Loucy (cell line): Measurements from ENCODE around the gene PCDHGA9.

Source experiments
- H2AFZ ChIP-seq: fragments of 200-600 bp; sonication (generic); 2 replicates; pipeline ENCODE4 v1.6.0; 2016; ENCODE audit warnings: antibody characterized with exemption, mild to moderate bottlenecking, low read length, moderate library complexity
- H3F3A ChIP-seq: fragments of 200-600 bp; 2 replicates; pipeline ENCODE4 v1.6.0; 2016; ENCODE audit warnings: antibody characterized with exemption, low read depth, mild to moderate bottlenecking
- H3K27me3 ChIP-seq: fragments of 200-600 bp; sonication (generic); 2 replicates; pipeline ENCODE4 v1.6.1; 2014; ENCODE audit warnings: low read length, mild to moderate bottlenecking; ENCODE audit not compliant: insufficient read depth, poor library complexity, severe bottlenecking
- H3K36me3 ChIP-seq: fragments of 200-600 bp; sonication (generic); 2 replicates; pipeline ENCODE4 v1.6.1; 2016; ENCODE audit warnings: low read length; ENCODE audit not compliant: insufficient read depth
- H3K4me1 ChIP-seq: fragments of 200-600 bp; sonication (generic); 2 replicates; pipeline ENCODE4 v1.5.1; 2014; ENCODE audit warnings: low read length, mild to moderate bottlenecking; ENCODE audit not compliant: insufficient read depth, poor library complexity, severe bottlenecking
- H3K4me2 ChIP-seq: fragments of 200-600 bp; sonication (generic); 2 replicates; pipeline ENCODE4 v1.6.0; 2014; ENCODE audit warnings: antibody characterized with exemption, low read length, low read depth, mild to moderate bottlenecking; ENCODE audit not compliant: poor library complexity, severe bottlenecking
- H3K4me3 ChIP-seq: fragments of 200-600 bp; sonication (generic); 2 replicates; pipeline ENCODE4 v1.5.1; 2014; ENCODE audit warnings: low read length, mild to moderate bottlenecking, mixed read lengths; ENCODE audit not compliant: poor library complexity, severe bottlenecking
- H3K79me2 ChIP-seq: fragments of 200-600 bp; sonication (generic); 2 replicates; pipeline ENCODE4 v1.6.1; 2014; ENCODE audit warnings: low read length; ENCODE audit not compliant: insufficient read depth
- H3K9ac ChIP-seq: fragments of 200-600 bp; sonication (generic); 2 replicates; pipeline ENCODE4 v1.6.0; 2014; ENCODE audit warnings: mild to moderate bottlenecking, low read depth, low read length, moderate library complexity; ENCODE audit not compliant: poor library complexity, severe bottlenecking
- H3K9me2 ChIP-seq: fragments of 200-600 bp; sonication (generic); replicated peaks from 2 replicates; pipeline ENCODE4 v1.6.1; 2016; ENCODE audit warnings: low read depth, low read length, mixed read lengths
- H3K9me3 ChIP-seq: fragments of 200-600 bp; sonication (generic); 2 replicates; pipeline ENCODE4 v1.6.1; 2014; ENCODE audit warnings: mild to moderate bottlenecking, antibody characterized with exemption, low read length, low read depth; ENCODE audit not compliant: insufficient read depth
- H4K20me1 ChIP-seq: fragments of 200-600 bp; sonication (generic); 2 replicates; pipeline ENCODE4 v1.6.0; 2014; ENCODE audit warnings: antibody characterized with exemption, low read length, mild to moderate bottlenecking; ENCODE audit not compliant: insufficient read depth, poor library complexity, severe bottlenecking
- CTCF ChIP-seq: fragments of 200-600 bp; sonication (generic); conservative IDR thresholded peaks from 2 replicates; pipeline ENCODE4 v1.5.1; 2014; ENCODE audit warnings: mild to moderate bottlenecking, antibody characterized with exemption, low read length
- EZH2phosphoT487 ChIP-seq: fragments of 200-600 bp; IDR thresholded peaks from 2 replicates; pipeline ENCODE4 v1.6.1; 2018; ENCODE audit warnings: antibody characterized with exemption, mild to moderate bottlenecking, moderate library complexity, borderline replicate concordance

Gene PCDHGA9

GRCh38 chr5:141388661-141389060, 13.9 kb upstream of the PCDHGA9 start:
- H3K4me1 ChIP-seq: no peaks in the 10 kb centered on the region
- H2AFZ ChIP-seq: no peak overlapping the region
- no peak overlapping the region for H3K9ac ChIP-seq
- H3K79me2 ChIP-seq: no peaks in the 10 kb centered on the region
- no peaks in the 10 kb centered on the region for H3K9me3 ChIP-seq
- H3K4me3 ChIP-seq: no peak overlapping the region
- no peaks in the 10 kb centered on the region for H3K9me2 ChIP-seq
- TF ChIP-seq CTCF (no peak), EZH2phosphoT487 (no peak)
- H4K20me1 ChIP-seq: no peaks in the 10 kb centered on the region
- H3F3A ChIP-seq: no peaks in the 10 kb centered on the region
- no peaks in the 10 kb centered on the region for H3K36me3 ChIP-seq
- H3K4me2 ChIP-seq: no peak overlapping the region
- H3K27me3 ChIP-seq: no peaks in the 10 kb centered on the region

DNA sequence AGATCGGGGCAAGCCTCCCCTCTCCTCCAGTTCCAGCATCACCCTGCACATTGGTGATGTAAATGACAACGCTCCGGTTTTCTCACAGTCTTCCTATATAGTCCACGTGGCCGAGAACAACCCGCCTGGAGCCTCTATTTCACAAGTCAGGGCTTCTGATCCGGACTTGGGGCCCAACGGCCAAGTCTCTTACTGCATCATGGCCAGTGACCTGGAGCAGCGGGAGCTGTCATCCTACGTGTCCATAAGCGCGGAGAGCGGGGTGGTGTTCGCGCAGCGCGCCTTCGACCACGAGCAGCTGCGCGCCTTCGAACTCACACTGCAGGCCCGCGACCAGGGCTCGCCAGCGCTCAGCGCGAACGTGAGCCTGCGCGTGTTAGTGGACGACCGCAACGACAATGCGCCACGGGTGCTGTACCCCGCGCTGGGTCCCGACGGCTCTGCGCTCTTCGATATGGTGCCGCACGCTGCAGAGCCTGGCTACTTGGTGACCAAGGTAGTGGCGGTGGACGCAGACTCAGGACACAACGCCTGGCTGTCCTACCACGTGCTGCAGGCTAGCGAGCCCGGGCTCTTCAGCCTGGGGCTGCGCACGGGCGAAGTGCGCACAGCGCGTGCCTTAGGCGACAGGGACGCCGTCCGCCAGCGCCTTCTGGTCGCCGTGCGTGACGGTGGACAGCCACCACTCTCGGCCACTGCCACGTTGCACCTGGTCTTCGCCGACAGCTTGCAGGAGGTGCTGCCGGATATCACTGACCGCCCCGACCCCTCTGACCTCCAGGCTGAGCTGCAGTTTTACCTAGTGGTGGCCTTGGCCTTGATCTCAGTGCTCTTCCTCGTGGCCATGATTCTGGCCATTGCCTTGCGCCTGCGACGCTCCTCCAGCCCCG, 13.2 kb upstream of the PCDHGA9 start:
- Histone ChIP-seq H3K36me3 (no peaks in the 10 kb centered on the region), H4K20me1 (no peaks in the 10 kb centered on the region), H2AFZ (no peak overlapping the region), H3K4me2 (no peak overlapping the region), H3K79me2 (no peaks in the 10 kb centered on the region), H3K4me3 (no peak overlapping the region), H3K9ac (no peak overlapping the region), H3K9me3 (no peaks in the 10 kb centered on the region), H3K27me3 (no peaks in the 10 kb centered on the region), H3K4me1 (no peaks in the 10 kb centered on the region), H3K9me2 (no peaks in the 10 kb centered on the region), H3F3A (no peaks in the 10 kb centered on the region)
- no peak for TF ChIP-seq CTCF
- no peak for TF ChIP-seq EZH2phosphoT487

- no peak for TF ChIP-seq EZH2phosphoT487
- peak; percentile 56 for TF ChIP-seq CTCF
- H3K36me3 ChIP-seq: no peaks in the 10 kb centered on the region
- H3K4me1 ChIP-seq: no peaks in the 10 kb centered on the region
- H3K4me2 ChIP-seq: no peak within 1 kb of the TSS
- no peaks in the 10 kb centered on the region for H3K27me3 ChIP-seq
- no peak within 1 kb of the TSS for H2AFZ ChIP-seq
- H3F3A ChIP-seq: no peaks in the 10 kb centered on the region
- H3K4me3 ChIP-seq: no peak within 1 kb of the TSS
- H3K9me2 ChIP-seq: no peaks in the 10 kb centered on the region
- no peaks in the 10 kb centered on the region for H3K79me2 ChIP-seq
- no peaks in the 10 kb centered on the region for H4K20me1 ChIP-seq
- H3K9me3 ChIP-seq: no peaks in the 10 kb centered on the region
- no peak within 1 kb of the TSS for H3K9ac ChIP-seq
Measured at GRCh38 chr5:141392429-141393198, 10.0 kb upstream of the PCDHGA9 start, which contains the start of gene PCDHGA8. PCDHGA8 (plus strand) TSS chr5:141392633; CDS start chr5:141392814, 181 bp downstream.
